ENCODE measurements around the gene ASH1L.

DNA sequence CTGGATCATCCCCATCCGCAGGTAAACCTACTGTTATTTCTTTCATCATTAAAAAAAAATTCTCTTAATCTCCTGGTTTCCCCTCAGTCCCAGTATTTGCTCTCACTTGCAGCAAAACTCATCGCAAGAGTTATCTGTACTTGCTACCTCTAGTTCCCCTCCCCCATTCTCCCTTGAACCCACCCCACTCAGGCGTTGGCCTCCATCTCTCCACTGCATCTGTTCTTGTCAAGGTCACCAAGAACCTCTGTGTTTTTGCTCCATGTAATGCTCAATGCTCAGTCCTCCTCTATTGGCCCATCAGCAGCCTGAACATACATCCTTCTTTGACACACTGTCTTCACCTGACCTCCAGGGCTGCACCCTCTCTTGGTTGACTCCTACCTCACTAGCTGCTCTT lies 265.9 kb downstream of the ASH1L start:
- TF ChIP-seq CTCF (IDR thresholded peaks at IDR 0.05) (no peak), POLR2A (IDR thresholded peaks at IDR 0.05; ENCODE audit: low read depth) (no peak), POLR2AphosphoS5 (IDR thresholded peaks at IDR 0.05) (no peak)
